ENCODE results near the gene THSD7A. TPM values are rescaled to one million over a fixed set of nuclear protein-coding genes. Genes with fewer than 3 reads are reported as not detected.

The THSD7A gene
- total and polyA plus RNA-seq, 7 donors, result 0.06 to 1.4 (median 0.21) TPM

DNA sequence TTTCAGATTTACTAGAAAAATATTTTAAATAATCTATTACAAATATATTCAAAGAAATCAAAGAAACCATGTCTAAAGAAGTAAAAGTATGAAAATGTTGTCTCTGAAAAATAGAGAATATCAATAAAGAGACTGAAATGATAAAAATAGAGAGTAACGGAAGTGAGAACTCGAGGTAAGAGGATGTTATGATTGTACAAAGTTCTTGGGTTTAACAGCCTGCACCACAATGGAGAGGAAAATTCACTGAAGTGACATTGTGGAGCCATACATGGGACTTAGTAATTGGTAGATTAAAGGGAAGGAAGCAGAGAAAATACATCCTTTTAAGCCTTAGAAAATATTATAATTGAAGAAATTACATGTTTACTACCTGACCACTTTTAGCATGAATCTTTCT lies 77.9 kb downstream of the THSD7A start:
- no peaks in the 10 kb centered on the region for H3K36me3 ChIP-seq (ENCODE audit: insufficient read depth in 1 of 2, low read depth in 1 of 2)
- intact Hi-C loops (cut with DNase I), result no loop called here
- TF ChIP-seq, protein P1, sequence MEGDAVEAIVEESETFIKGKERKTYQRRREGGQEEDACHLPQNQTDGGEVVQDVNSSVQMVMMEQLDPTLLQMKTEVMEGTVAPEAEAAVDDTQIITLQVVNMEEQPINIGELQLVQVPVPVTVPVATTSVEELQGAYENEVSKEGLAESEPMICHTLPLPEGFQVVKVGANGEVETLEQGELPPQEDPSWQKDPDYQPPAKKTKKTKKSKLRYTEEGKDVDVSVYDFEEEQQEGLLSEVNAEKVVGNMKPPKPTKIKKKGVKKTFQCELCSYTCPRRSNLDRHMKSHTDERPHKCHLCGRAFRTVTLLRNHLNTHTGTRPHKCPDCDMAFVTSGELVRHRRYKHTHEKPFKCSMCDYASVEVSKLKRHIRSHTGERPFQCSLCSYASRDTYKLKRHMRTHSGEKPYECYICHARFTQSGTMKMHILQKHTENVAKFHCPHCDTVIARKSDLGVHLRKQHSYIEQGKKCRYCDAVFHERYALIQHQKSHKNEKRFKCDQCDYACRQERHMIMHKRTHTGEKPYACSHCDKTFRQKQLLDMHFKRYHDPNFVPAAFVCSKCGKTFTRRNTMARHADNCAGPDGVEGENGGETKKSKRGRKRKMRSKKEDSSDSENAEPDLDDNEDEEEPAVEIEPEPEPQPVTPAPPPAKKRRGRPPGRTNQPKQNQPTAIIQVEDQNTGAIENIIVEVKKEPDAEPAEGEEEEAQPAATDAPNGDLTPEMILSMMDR (IDR thresholded peaks at IDR 0.05), result no peak
- DNase-seq (no peak), ATAC-seq (no peak)
- H3K4me3 ChIP-seq, result no peak overlapping the region
- no peaks in the 10 kb centered on the region for H3K9me3 ChIP-seq
- 75 to 81% (median 80%) methylated on average over 2 of the region's 2 CpGs for WGBS, 3 donors
- no peaks in the 10 kb centered on the region for H3K4me1 ChIP-seq
- no peaks in the 10 kb centered on the region for H3K27me3 ChIP-seq (ENCODE audit: insufficient read depth in 3 of 3, low read length in 2 of 3)
- H3K27ac ChIP-seq, result no peak overlapping the region

DNA sequence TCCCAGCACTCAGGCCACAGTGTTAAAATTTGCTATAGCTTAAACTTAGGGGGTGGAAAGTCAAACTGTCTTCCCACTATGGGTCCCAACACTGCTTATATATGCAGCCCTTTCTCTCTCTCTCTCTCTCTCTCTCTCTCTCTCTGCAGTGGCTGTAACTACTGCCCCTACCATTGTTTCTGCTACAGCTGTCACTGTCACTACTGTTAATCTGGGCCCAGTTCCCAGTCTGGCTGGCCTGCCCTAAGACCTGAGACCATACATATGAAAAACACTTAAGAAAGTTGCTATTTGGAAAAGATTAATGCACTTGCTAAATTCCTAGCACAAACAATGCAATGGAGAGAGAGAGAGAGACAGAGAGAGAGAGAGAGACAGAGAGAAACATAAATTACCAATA lies 78.6 kb downstream of the THSD7A start:
- H3K27ac ChIP-seq, result no peak overlapping the region
- ATAC-seq (no peak), DNase-seq (no peak)
- intact Hi-C loops (cut with DNase I), result no loop called here
- TF ChIP-seq, protein P1 (IDR thresholded peaks at IDR 0.05), result no peak
- no peak overlapping the region for H3K4me3 ChIP-seq
- no peaks in the 10 kb centered on the region for H3K9me3 ChIP-seq
- no peaks in the 10 kb centered on the region for H3K4me1 ChIP-seq
- no peaks in the 10 kb centered on the region for H3K27me3 ChIP-seq (ENCODE audit: insufficient read depth in 3 of 3, low read length in 2 of 3)
- no peaks in the 10 kb centered on the region for H3K36me3 ChIP-seq (ENCODE audit: insufficient read depth in 1 of 2, low read depth in 1 of 2)

DNA sequence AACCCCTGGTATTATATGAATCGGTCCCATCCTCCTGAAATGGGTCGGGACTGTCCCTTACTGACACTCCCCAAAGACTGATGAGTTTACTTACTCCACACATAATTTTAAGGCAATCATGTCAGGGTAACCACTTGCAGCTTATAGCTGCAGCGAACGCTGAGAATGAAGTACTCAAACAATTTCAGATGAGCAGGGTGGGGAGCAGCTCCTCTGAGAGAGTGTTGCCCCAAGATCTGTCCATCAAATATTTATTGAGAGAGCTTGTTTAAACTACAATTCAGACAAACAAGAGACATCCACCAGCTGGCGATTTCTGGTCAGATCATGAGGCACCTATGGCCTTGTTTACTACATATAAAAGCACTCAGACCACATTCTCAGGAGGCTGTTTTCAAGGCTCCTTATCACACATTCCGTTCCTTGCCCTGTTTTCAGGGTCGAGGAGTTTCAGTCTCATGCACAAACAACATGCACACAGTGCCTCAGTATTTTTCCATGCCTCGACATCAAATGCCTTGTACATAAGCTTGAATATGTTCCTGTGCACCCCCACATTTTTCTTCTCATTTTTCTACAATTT lies 80.1 kb downstream of the THSD7A start:
- TF ChIP-seq, protein P1 (IDR thresholded peaks at IDR 0.05), result no peak
- 87 to 93% (median 92%) methylated on average over 8 of the region's 8 CpGs for WGBS, 3 donors

DNA sequence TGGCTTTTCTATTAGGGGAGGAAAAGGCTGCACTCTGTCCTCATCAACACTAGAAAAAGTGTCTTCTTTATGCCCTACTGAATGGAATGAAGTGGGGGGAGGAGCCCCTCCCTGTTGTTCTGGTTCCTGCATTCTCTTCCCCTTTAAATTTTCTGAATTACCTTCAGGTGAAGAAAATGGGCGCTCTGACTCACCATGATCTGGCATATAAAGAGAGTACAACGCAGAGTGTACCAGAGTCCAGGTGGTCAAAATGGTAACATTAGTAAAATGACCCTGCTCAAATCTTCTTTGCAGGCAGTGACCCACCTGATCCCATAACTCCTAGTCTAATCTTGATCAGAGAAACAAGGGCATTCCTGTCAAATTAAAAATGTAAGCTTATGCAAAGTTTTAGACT lies 80.7 kb downstream of the THSD7A start:
- no peak for DNase-seq
- no peaks in the 10 kb centered on the region for H3K27me3 ChIP-seq (ENCODE audit: insufficient read depth in 3 of 3, low read length in 2 of 3)
- H3K9me3 ChIP-seq, result no peaks in the 10 kb centered on the region
- no peak for ATAC-seq
- no peak overlapping the region for H3K4me3 ChIP-seq
- intact Hi-C loops (cut with DNase I), result no loop called here
- no peaks in the 10 kb centered on the region for H3K36me3 ChIP-seq (ENCODE audit: insufficient read depth in 1 of 2, low read depth in 1 of 2)
- H3K27ac ChIP-seq, result no peak overlapping the region
- no peaks in the 10 kb centered on the region for H3K4me1 ChIP-seq
- TF ChIP-seq, protein P1 (IDR thresholded peaks at IDR 0.05), result no peak
- WGBS, 3 donors, result 80 to 92% (median 88%) methylated on average over 2 of the region's 2 CpGs

More for the DNA sequence above, 80.1 kb downstream of the THSD7A start:
- Histone ChIP-seq H3K9me3 (no peaks in the 10 kb centered on the region), H3K27ac (no peak overlapping the region), H3K4me1 (no peaks in the 10 kb centered on the region), H3K36me3 (ENCODE audit: insufficient read depth in 1 of 2, low read depth in 1 of 2) (no peaks in the 10 kb centered on the region), H3K27me3 (ENCODE audit: insufficient read depth in 3 of 3, low read length in 2 of 3) (no peaks in the 10 kb centered on the region), H3K4me3 (no peak overlapping the region)
- intact Hi-C loops (cut with DNase I), result no loop called here
- DNase-seq, result no peak
- ATAC-seq, result no peak

DNA sequence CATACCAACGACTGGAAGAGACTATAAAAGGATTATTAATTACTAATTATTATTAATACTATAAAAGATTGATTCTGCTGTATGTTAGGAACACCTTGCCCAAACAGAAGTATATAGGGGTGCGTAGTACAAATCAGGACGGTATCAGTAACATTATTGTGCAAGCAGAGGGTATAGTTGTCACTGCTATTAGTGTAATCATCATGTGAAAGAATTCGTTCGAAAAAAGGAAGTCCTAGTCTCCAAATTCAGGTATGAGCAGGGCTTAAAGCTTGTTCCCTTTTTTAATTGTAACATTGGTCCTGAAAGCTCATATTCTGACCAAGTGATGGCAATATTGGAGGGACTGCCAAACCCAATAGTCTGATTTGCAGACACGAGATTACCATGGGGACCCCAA lies 81.8 kb downstream of the THSD7A start:
- no peaks in the 10 kb centered on the region for H3K4me1 ChIP-seq
- 79 to 86% (median 83%) methylated on average over 6 of the region's 6 CpGs for WGBS, 3 donors
- no peaks in the 10 kb centered on the region for H3K9me3 ChIP-seq
- H3K27me3 ChIP-seq (ENCODE audit: insufficient read depth in 3 of 3, low read length in 2 of 3), result no peaks in the 10 kb centered on the region
- DNase-seq (no peak), ATAC-seq (no peak)
- TF ChIP-seq, protein P1 (IDR thresholded peaks at IDR 0.05), result no peak
- H3K4me3 ChIP-seq, result no peak overlapping the region
- H3K36me3 ChIP-seq (ENCODE audit: insufficient read depth in 1 of 2, low read depth in 1 of 2), result no peaks in the 10 kb centered on the region
- no peak overlapping the region for H3K27ac ChIP-seq
- intact Hi-C loops (cut with DNase I), result no loop called here

Measured in psoas muscle (tissue), 8 donors.